Muscle layer of duodenum (tissue), 2 donors: Measurements from ENCODE around the gene PTCSC3.
"Not testable (repeated sequence)": the region's sequence is repeated elsewhere in the genome, so short reads cannot be mapped to it uniquely, and the experiment has no call there.

ENCODE experiments used
- H3K27ac ChIP-seq: one replicate; pipeline ENCODE4 v1.7.0; 2013; ENCODE audit warnings: mild to moderate bottlenecking, low read length
- H3K27me3 ChIP-seq: one replicate; pipeline ENCODE4 v1.7.0; 2013; ENCODE audit warnings: low read depth, mild to moderate bottlenecking, control low read depth, low read length
- H3K36me3 ChIP-seq, 2 donors: one replicate each; pipeline ENCODE4 v1.7.0; 2013; ENCODE audit warnings: low read length in 2 of 2, control low read depth in 1 of 2, mild to moderate bottlenecking in 1 of 2; ENCODE audit not compliant: insufficient read depth in 2 of 2, control insufficient read depth in 1 of 2
- H3K4me1 ChIP-seq, 2 donors: one replicate each; pipeline ENCODE4 v1.7.0; 2013; ENCODE audit warnings: low read length in 2 of 2, mild to moderate bottlenecking in 2 of 2, control low read depth in 1 of 2, moderate library complexity in 1 of 2; ENCODE audit not compliant: insufficient read depth in 2 of 2, control insufficient read depth in 1 of 2
- H3K4me3 ChIP-seq, 2 donors: one replicate each; pipeline ENCODE4 v1.7.0; 2013; ENCODE audit warnings: low read length in 2 of 2, low read depth in 1 of 2, mild to moderate bottlenecking in 1 of 2
- H3K9me3 ChIP-seq, 2 donors: one replicate each; pipeline ENCODE4 v1.7.0; 2013; ENCODE audit warnings: low read length in 2 of 2, control low read depth in 1 of 2, mild to moderate bottlenecking in 1 of 2; ENCODE audit not compliant: control insufficient read depth in 1 of 2
- donor health status: healthy.

The PTCSC3 gene

DNA sequence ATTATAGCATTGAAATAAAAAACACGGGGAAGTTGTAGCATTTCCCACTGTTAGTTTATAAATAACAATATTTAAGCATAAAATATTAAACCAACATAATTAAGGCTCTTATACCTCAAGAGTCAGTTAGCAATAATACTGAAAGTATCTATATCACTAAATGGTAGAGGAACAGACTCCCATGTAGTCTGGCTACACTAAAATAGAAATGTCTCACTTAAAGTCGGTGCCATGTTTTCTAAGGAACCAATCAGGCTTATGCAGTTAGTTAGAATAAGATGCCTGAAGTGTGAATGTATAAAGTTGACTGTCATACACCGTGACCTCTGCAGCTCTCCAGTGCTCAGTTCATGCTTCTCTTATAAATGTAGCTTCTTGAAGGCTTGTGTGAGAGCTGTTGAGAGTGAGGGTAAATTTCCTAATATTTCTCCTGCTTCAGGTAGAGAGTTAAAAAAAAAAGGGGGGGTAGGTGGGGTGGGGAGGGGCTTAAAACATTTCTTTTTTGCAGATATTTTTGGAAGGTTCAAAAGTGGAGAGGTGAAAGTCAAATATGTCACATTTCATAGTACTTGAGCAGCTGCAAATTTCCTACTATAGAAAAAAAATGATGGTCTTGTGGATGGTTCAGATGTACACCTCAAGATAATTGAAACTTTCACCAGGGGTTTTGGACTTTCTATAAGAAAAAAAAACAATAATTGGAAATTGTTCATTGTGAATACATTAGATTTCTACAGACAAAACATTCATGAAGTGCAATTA lies 64.5 kb downstream of the PTCSC3 start:
- Histone ChIP-seq H3K27me3 (no peaks in the 10 kb centered on the region), H3K9me3 (no peaks in the 10 kb centered on the region), H3K27ac (no peak overlapping the region), H3K4me1 (no peaks in the 10 kb centered on the region), H3K4me3 (no peak overlapping the region), H3K36me3 (no peaks in the 10 kb centered on the region)

DNA sequence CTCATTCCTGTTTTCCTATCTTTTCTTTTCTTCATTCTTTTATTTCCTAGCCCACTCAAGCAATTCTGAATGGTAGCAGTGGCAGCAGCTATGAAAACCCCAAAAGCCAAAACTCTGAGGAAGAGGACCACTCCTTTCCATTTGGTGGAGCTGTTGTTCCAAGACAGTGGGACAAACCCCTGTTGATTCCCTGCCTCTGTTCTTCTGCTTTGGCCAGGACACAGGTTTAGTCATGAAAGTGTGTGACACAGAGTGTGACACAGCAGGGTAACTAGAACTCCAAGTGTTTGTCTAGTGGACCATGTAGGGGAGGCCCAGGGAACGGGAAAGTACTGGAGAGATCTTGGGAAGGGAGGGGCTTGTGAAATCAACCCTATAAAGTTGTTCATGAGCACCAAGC lies 71.1 kb downstream of the PTCSC3 start:
- no peaks in the 10 kb centered on the region for H3K9me3 ChIP-seq

DNA sequence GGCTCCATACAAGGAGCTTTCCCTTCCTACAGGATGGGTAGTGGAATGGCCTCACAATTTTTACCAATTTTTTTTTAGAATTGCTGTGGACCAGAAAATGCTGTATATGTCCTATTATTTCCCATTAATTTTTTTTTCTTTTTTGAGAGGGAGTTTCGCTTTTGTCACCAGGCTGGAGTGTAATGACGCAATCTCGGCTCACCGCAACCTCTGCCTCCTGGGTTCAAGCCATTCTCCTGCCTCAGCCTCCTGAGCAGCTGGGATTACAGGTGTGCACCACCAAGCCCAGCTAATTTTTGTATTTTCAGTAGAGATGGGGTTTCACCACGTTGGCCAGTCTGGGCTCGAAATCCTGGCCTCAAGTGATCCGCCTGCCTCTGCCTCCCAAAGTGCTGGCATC lies 72.3 kb downstream of the PTCSC3 start:
- not testable (repeated sequence) for H3K36me3 ChIP-seq, H3K9me3 ChIP-seq, H3K4me1 ChIP-seq, H3K27ac ChIP-seq, H3K4me3 ChIP-seq, H3K27me3 ChIP-seq

More for the DNA sequence above, 71.1 kb downstream of the PTCSC3 start:
- no peaks in the 10 kb centered on the region for H3K27me3 ChIP-seq
- H3K36me3 ChIP-seq = no peaks in the 10 kb centered on the region
- no peak overlapping the region for H3K4me3 ChIP-seq
- H3K27ac ChIP-seq = no peak overlapping the region
- H3K4me1 ChIP-seq = no peaks in the 10 kb centered on the region

DNA sequence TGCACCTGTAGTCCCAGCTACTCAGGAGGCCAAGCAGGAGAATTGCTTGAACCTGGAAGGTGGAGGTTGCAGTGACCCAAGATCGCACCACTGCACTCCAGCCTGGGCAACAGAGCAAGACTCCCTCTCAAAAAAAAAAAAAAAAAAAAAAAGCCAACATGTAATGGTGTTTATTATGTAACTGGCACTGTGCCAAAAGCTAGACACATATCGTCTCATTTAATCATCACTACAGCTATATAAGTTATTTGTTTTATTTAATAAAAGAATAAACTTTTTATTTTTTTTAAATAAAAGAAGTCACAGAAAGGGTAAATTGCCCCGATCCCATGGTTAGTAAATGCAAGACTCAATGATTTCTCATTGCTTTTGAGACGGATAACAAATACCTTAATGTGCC lies 76.9 kb downstream of the PTCSC3 start:
- no peaks in the 10 kb centered on the region for H3K36me3 ChIP-seq

DNA sequence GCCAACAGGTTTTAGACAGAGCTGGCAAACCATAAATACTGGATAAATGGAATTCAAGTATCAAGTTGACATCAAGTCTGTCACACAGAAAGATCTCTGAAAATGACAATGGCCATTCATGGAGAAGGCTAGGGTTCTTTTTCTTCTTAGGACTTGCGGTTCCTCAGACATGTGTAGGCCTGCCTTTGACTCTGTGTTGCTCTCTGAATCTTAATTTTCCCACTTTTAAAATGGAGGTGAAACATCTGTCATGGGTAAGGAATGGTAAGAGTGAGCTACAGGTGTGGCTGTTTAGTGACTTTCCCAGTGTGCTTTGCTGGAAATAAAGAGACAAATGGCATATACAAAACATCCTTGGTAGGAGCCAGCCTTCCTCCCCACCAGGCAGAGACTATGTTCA lies 79.2 kb downstream of the PTCSC3 start:
- H3K4me1 ChIP-seq = no peaks in the 10 kb centered on the region
- H3K4me3 ChIP-seq = no peak overlapping the region

More for the DNA sequence above, 76.9 kb downstream of the PTCSC3 start:
- no peaks in the 10 kb centered on the region for H3K4me1 ChIP-seq
- H3K27ac ChIP-seq = no peak overlapping the region
- H3K9me3 ChIP-seq = no peaks in the 10 kb centered on the region
- no peaks in the 10 kb centered on the region for H3K27me3 ChIP-seq
- no peak overlapping the region for H3K4me3 ChIP-seq

DNA sequence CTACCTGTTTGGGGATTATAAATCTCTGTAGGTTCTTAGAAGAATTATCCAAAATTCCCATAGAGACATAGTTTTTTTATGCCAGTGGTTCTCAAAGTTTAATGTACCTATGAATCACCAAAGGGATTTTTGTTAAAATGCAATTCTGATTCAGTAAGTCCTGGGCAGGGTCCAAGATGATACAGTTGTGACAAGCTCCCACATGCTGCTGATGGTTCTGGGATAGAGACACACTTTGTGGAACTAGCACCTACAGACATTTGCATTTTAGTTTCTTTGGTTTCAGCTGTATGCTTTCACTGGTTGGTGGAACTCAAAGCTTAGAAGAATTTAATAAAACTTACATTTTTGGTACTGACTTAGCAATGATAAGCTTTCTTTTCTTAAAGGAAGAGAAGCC lies 80.4 kb downstream of the PTCSC3 start:
- no peak overlapping the region for H3K27ac ChIP-seq
- H3K36me3 ChIP-seq = no peaks in the 10 kb centered on the region
- H3K27me3 ChIP-seq = no peaks in the 10 kb centered on the region
- H3K4me1 ChIP-seq = no peaks in the 10 kb centered on the region
- H3K9me3 ChIP-seq = no peaks in the 10 kb centered on the region
- no peak overlapping the region for H3K4me3 ChIP-seq

More for the DNA sequence above, 79.2 kb downstream of the PTCSC3 start:
- H3K36me3 ChIP-seq = no peaks in the 10 kb centered on the region
- no peaks in the 10 kb centered on the region for H3K9me3 ChIP-seq
- H3K27ac ChIP-seq = no peak overlapping the region
- H3K27me3 ChIP-seq = no peaks in the 10 kb centered on the region

DNA sequence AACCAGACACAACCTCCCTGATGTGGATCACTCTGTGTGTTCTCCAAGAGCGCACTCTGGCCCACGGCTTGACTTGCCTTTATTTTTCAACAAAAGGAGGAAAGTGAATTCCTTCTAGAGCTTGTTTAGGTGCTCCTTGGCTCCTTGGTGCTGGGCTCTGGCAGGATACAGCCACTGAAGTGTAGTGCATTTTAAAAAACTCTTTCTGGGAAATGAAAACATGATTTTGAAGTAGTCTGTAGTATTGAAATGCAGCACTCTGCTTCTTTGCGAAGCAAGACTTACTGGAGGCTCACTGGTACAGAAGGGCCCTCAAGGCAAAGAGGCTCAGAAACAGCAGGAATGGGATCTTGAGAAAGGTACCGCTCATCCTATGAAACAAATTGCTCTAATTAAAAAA lies 81.6 kb downstream of the PTCSC3 start:
- no peak overlapping the region for H3K27ac ChIP-seq
- H3K4me3 ChIP-seq = no peak overlapping the region
- H3K36me3 ChIP-seq = no peaks in the 10 kb centered on the region

DNA sequence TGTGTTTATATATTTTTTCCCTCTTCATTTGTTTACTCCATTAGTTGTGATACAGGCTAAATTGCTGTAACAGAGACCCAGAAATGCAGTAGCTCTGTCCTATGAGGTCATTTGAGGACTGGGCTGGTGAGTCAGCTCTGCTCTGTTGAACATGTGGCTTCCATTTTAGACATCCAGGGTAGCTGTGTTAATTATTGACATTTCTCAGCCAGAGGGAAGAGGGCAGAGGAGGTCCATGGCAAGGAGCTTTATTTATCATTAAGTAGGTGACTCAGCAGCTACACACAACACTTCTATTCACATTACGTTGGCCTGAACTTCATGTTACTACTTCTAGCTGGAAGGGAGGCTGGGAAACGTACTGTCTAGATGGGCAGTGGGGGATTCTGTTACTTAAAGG lies 85.4 kb downstream of the PTCSC3 start:
- H3K4me3 ChIP-seq = no peak overlapping the region
- no peaks in the 10 kb centered on the region for H3K27me3 ChIP-seq
- no peaks in the 10 kb centered on the region for H3K9me3 ChIP-seq
- H3K27ac ChIP-seq = no peak overlapping the region
- H3K4me1 ChIP-seq = no peaks in the 10 kb centered on the region
- no peaks in the 10 kb centered on the region for H3K36me3 ChIP-seq

More for the DNA sequence above, 81.6 kb downstream of the PTCSC3 start:
- H3K4me1 ChIP-seq = no peaks in the 10 kb centered on the region
- H3K27me3 ChIP-seq = no peaks in the 10 kb centered on the region
- H3K9me3 ChIP-seq = no peaks in the 10 kb centered on the region

DNA sequence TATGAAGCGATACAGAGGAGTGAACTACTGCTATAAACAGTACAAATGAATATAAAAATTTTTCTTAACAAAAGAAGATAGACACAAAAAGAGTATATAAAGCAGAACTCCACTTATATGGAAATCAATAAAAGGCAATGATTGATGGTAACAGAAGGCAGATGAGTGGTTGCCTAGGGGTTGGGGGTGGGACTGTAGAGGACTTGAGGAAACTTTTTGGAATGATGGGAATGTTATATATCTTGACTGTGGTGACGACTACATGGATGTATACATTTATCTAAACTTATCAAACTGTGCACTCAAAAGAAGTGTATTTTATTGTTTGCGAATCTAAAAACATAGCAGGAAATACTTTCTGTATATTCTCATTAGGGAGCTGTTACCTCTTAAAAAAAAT lies 89.1 kb downstream of the PTCSC3 start:
- Histone ChIP-seq H3K9me3 (no peaks in the 10 kb centered on the region), H3K4me3 (no peak overlapping the region), H3K36me3 (no peaks in the 10 kb centered on the region), H3K27ac (no peak overlapping the region), H3K27me3 (no peaks in the 10 kb centered on the region), H3K4me1 (no peaks in the 10 kb centered on the region)

DNA sequence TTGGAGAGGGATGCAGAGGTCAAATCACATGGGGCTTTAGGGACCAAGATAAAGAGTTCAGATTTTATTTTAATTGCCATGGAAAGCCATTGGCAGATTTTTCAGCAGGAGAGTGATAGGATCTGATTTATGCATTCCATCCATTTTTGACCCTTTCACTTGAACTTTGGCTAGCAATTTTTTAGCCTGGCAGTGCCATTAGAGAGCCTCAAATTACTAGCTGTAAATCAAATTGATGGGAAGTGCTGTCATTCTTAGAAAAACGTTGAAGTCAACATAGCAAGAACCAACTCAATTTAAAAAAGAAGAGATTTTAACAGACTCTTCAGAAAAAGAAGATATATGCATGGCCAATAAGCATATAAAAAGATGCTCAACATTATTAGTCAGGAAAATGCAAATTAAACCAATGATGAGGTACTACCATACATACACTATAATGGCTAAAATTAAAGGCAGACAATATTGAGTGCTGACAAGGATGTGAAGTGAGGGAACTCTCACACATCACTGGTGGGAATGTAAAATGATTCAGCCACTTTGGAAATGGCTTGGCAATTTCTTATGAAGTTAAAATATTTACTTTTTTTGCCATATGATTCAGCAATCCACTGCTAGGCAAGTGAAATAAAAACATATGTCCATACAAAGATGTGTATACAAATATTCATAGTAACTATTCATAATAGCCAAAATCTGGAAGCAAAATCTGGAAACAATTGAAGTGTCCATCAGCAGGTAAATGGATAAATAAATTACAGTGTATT lies 89.7 kb downstream of the PTCSC3 start:
- Histone ChIP-seq H3K4me3 (no peak overlapping the region), H3K27ac (no peak overlapping the region), H3K4me1 (no peaks in the 10 kb centered on the region), H3K9me3 (no peaks in the 10 kb centered on the region), H3K36me3 (no peaks in the 10 kb centered on the region), H3K27me3 (no peaks in the 10 kb centered on the region)

DNA sequence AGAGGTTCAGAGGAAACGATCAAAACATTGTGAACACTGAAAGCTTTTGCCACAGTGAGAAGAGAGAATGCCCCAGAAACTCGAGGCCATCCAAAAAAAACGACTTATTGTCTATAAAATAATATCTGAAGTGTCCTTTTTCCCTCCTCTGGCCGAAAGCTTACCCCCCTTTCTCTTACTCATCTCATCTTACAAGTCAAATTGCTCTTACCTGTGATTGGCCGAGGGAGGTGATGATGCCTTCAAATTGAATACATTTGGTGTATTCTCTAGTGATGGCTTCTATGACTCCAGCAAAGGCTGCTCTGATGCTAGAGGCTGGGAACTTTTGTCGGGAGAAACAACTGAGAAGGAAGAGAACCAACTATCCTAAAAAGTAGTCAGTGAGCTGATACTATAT lies 90.7 kb downstream of the PTCSC3 start:
- Histone ChIP-seq H3K27ac (no peak overlapping the region), H3K27me3 (no peaks in the 10 kb centered on the region), H3K4me3 (no peak overlapping the region), H3K9me3 (no peaks in the 10 kb centered on the region), H3K4me1 (no peaks in the 10 kb centered on the region), H3K36me3 (no peaks in the 10 kb centered on the region)
